H1 (cell line): Measurements from ENCODE around the gene TFF3. TPM values are rescaled to one million over a fixed set of nuclear protein-coding genes. Genes with fewer than 3 reads are reported as not detected.

ENCODE experiments used
- CTCF ChIA-PET: fragments of 300-600 bp; sonication (Branson Sonifier 250); formaldehyde crosslinking; loops from one replicate; lab custom pipeline; 2021; ENCODE audit not compliant: partially characterized antibody; lab: Charles Lee
- POLR2A ChIA-PET: fragments of 300-600 bp; sonication (Branson Sonifier 250); formaldehyde crosslinking; loops from one replicate; lab custom pipeline; 2021; ENCODE audit warnings: inconsistent platforms; ENCODE audit not compliant: partially characterized antibody; lab: Charles Lee
- DNase-seq, 2 experiments: peaks; one replicate each; pipeline versions ENCODE4 v3.0.0 to v3.0.0-alpha.2; 2010 to 2022; ENCODE audit warnings: low spot score in 2 of 2, low read depth in 1 of 2, mixed read lengths in 1 of 2
- FAIRE-seq: peaks from 2 replicates; lab custom pipeline; 2011; peaks lifted over from hg19 to GRCh38; lab: Jason Lieb, UNC
- H2AFZ ChIP-seq: 2 replicates; pipeline ENCODE4 v1.8.1; 2012; ENCODE audit warnings: low read length, inconsistent platforms
- H2AK5ac ChIP-seq: 2 replicates; pipeline ENCODE4 v1.6.1; 2013; ENCODE audit warnings: low read depth, low read length
- H2BK120ac ChIP-seq: replicated peaks from 2 replicates; pipeline ENCODE3; 2013; ENCODE audit warnings: low read depth, low read length, inconsistent platforms
- H2BK12ac ChIP-seq: 2 replicates; pipeline ENCODE4 v1.6.1; 2013; ENCODE audit warnings: low read depth, low read length
- H2BK15ac ChIP-seq: 2 replicates; pipeline ENCODE4 v1.6.1; 2013; ENCODE audit warnings: low read length
- H2BK20ac ChIP-seq: 2 replicates; pipeline ENCODE4 v1.6.1; 2013; ENCODE audit warnings: low read length
- H2BK5ac ChIP-seq: 2 replicates; pipeline ENCODE4 v1.6.1; 2013; ENCODE audit warnings: low read depth, low read length
- H3K14ac ChIP-seq: 2 replicates; pipeline ENCODE4 v1.6.1; 2013; ENCODE audit warnings: inconsistent platforms; ENCODE audit not compliant: insufficient read length
- H3K18ac ChIP-seq: 2 replicates; pipeline ENCODE4 v1.6.1; 2013; ENCODE audit warnings: low read length; ENCODE audit errors: extremely low read depth
- H3K23ac ChIP-seq: 2 replicates; pipeline ENCODE4 v1.6.1; 2013; ENCODE audit warnings: inconsistent platforms; ENCODE audit not compliant: insufficient read length
- H3K23me2 ChIP-seq: 2 replicates; pipeline ENCODE4 v1.6.1; 2013; ENCODE audit warnings: low read depth, low read length
- H3K27ac ChIP-seq: 2 replicates; pipeline ENCODE4 v1.6.1; 2011; ENCODE audit warnings: low read depth, low read length, inconsistent platforms
- H3K27me3 ChIP-seq, 4 experiments: replicated peaks in 1 of 4; 1 replicate in 1 of 4; 2 replicates in 3 of 4; pipeline versions ENCODE4 v1.6.1 to v1.8.1; 2011 to 2013; ENCODE audit warnings: low read length in 3 of 4, mild to moderate bottlenecking in 3 of 4, inconsistent platforms in 2 of 4, mixed read lengths in 2 of 4, moderate library complexity in 1 of 4; ENCODE audit not compliant: control insufficient read depth in 3 of 4, insufficient read depth in 3 of 4; ENCODE audit errors: extremely low read depth in 1 of 4
- H3K36me3 ChIP-seq, 4 experiments: 2 replicates each; pipeline versions ENCODE4 v1.6.1 to v1.8.1; 2011 to 2013; ENCODE audit warnings: mild to moderate bottlenecking in 4 of 4, low read length in 3 of 4, moderate library complexity in 2 of 4, control low read depth in 1 of 4, inconsistent platforms in 1 of 4; ENCODE audit not compliant: insufficient read depth in 4 of 4, control insufficient read depth in 2 of 4
- H3K4ac ChIP-seq: replicated peaks from 2 replicates; pipeline ENCODE3; 2013; ENCODE audit warnings: low read length, low read depth, mixed read lengths, inconsistent platforms; ENCODE audit not compliant: insufficient read length
- H3K4me1 ChIP-seq, 4 experiments: replicated peaks in 1 of 4; 1 replicate in 1 of 4; 2 replicates in 3 of 4; pipeline versions ENCODE4 v1.6.1 to v1.8.1; 2011 to 2013; ENCODE audit warnings: low read length in 3 of 4, inconsistent platforms in 2 of 4, mixed read lengths in 1 of 4; ENCODE audit not compliant: insufficient read depth in 4 of 4, control insufficient read depth in 3 of 4
- H3K4me2 ChIP-seq, 2 experiments: 2 replicates each; pipeline versions ENCODE4 v1.6.1 to v1.8.1; 2011 to 2013; ENCODE audit warnings: low read depth in 2 of 2, low read length in 2 of 2, control low read depth in 1 of 2, inconsistent platforms in 1 of 2, mild to moderate bottlenecking in 1 of 2; ENCODE audit not compliant: insufficient read depth in 1 of 2
- H3K4me3 ChIP-seq, 4 experiments: fragments of 200-600, 300-600 bp in 1 of 4; sonication (generic), shearing (Covaris generic), sonication (Bioruptor Twin) in 1 of 4; 2 replicates each; pipeline versions ENCODE4 v1.5.1 to v1.8.1; 2011 to 2016; ENCODE audit warnings: low read length in 4 of 4, low read depth in 3 of 4, control low read depth in 2 of 4, inconsistent platforms in 2 of 4, mild to moderate bottlenecking in 2 of 4, mixed read lengths in 1 of 4, moderate library complexity in 1 of 4; ENCODE audit not compliant: insufficient read depth in 2 of 4; ENCODE audit errors: extremely low read depth in 1 of 4
- H3K56ac ChIP-seq: replicated peaks from 2 replicates; pipeline ENCODE3; 2013; ENCODE audit warnings: low read depth, mild to moderate bottlenecking, mixed read lengths, low read length, inconsistent platforms; ENCODE audit not compliant: insufficient read length
- H3K79me1 ChIP-seq: 2 replicates; pipeline ENCODE4 v1.6.1; 2013; ENCODE audit warnings: low read depth, low read length, control low read depth
- H3K79me2 ChIP-seq, 2 experiments: 2 replicates each; pipeline versions ENCODE4 v1.6.1 to v1.8.1; 2012 to 2013; ENCODE audit warnings: low read length in 2 of 2, mild to moderate bottlenecking in 2 of 2, inconsistent platforms in 1 of 2; ENCODE audit not compliant: insufficient read depth in 2 of 2, control insufficient read depth in 1 of 2
- H3K9ac ChIP-seq, 4 experiments: replicated peaks in 1 of 4; 1 replicate in 1 of 4; 2 replicates in 3 of 4; pipeline versions ENCODE4 v1.6.1 to v1.8.1; 2011 to 2013; ENCODE audit warnings: low read depth in 3 of 4, low read length in 3 of 4, control low read depth in 2 of 4, mild to moderate bottlenecking in 2 of 4, moderate library complexity in 2 of 4, inconsistent platforms in 1 of 4; ENCODE audit errors: extremely low read depth in 1 of 4
- H3K9me3 ChIP-seq, 2 experiments: 2 replicates each; pipeline versions ENCODE4 v1.6.1 to v1.8.1; 2012 to 2013; ENCODE audit warnings: mild to moderate bottlenecking in 2 of 2, moderate library complexity in 2 of 2, control low read depth in 1 of 2, inconsistent platforms in 1 of 2, low read depth in 1 of 2, low read length in 1 of 2, mixed read lengths in 1 of 2; ENCODE audit not compliant: insufficient read depth in 2 of 2
- H4K20me1 ChIP-seq, 2 experiments: replicated peaks in 1 of 2; 2 replicates each; pipeline versions ENCODE3 to v1.8.1; 2011 to 2013; ENCODE audit warnings: inconsistent platforms in 2 of 2, low read length in 2 of 2, mild to moderate bottlenecking in 1 of 2; ENCODE audit not compliant: insufficient read depth in 2 of 2, control insufficient read depth in 1 of 2
- H4K5ac ChIP-seq: 2 replicates; pipeline ENCODE4 v1.6.1; 2013; ENCODE audit warnings: low read length, low read depth, mixed read lengths, inconsistent platforms; ENCODE audit not compliant: insufficient read length
- H4K8ac ChIP-seq: 2 replicates; pipeline ENCODE4 v1.8.0; 2013; ENCODE audit warnings: mild to moderate bottlenecking, moderate library complexity, low read length, inconsistent platforms; ENCODE audit not compliant: insufficient read depth; ENCODE audit errors: extremely low read depth
- H4K91ac ChIP-seq: replicated peaks from 2 replicates; pipeline ENCODE3; 2013; ENCODE audit warnings: low read length, mixed read lengths, inconsistent platforms; ENCODE audit not compliant: insufficient read length
- HDAC2 ChIP-seq, 2 experiments: fragments of 300-600 bp in 1 of 2; sonication (generic) in 1 of 2; IDR thresholded peaks; 2 replicates each; pipeline ENCODE4 v1.6.1; 2011 to 2012; ENCODE audit warnings: low read depth in 2 of 2, low read length in 2 of 2, mild to moderate bottlenecking in 2 of 2, moderate library complexity in 2 of 2, borderline replicate concordance in 1 of 2, inconsistent platforms in 1 of 2
- JUN ChIP-seq: IDR thresholded peaks from 2 replicates; pipeline ENCODE4 v1.6.1; 2011; ENCODE audit warnings: low read depth, mild to moderate bottlenecking, improper control_type of control experiment, low read length
- MAFK ChIP-seq: IDR thresholded peaks from 2 replicates; pipeline ENCODE4 v1.6.1; 2012; ENCODE audit warnings: low read depth, mild to moderate bottlenecking, improper control_type of control experiment, low read length
- NANOG ChIP-seq: IDR thresholded peaks from 2 replicates; pipeline ENCODE4 v1.6.1; 2011; ENCODE audit warnings: low read length, low read depth, mild to moderate bottlenecking, inconsistent platforms; ENCODE audit not compliant: insufficient read depth, poor library complexity, severe bottlenecking
- RBBP5 ChIP-seq: IDR thresholded peaks from 2 replicates; pipeline ENCODE4 v1.7.1; 2012; ENCODE audit warnings: low read depth, mild to moderate bottlenecking, inconsistent platforms, low read length, moderate library complexity, borderline replicate concordance
- RNF2 ChIP-seq: fragments of 200-900, 300-1000 bp; sonication (generic); IDR thresholded peaks from 2 replicates; pipeline ENCODE4 v1.7.1; 2016; ENCODE audit warnings: borderline replicate concordance, low read depth, mild to moderate bottlenecking, antibody characterized with exemption, low read length; ENCODE audit not compliant: poor library complexity, severe bottlenecking; ENCODE audit errors: missing control alignments
- SP2 ChIP-seq: IDR thresholded peaks from 2 replicates; pipeline ENCODE4 v1.6.1; 2012; ENCODE audit warnings: mild to moderate bottlenecking, low read length, inconsistent platforms
- SUZ12 ChIP-seq: fragments of 200-600 bp; sonication (generic); IDR thresholded peaks from 2 replicates; pipeline ENCODE4 v1.6.1; 2012; ENCODE audit warnings: mild to moderate bottlenecking, inconsistent platforms, low read length, moderate library complexity, mixed read lengths
- TCF12 ChIP-seq: IDR thresholded peaks from 2 replicates; pipeline ENCODE4 v1.6.1; 2011; ENCODE audit warnings: low read depth, mild to moderate bottlenecking, low read length
- YY1 ChIP-seq: IDR thresholded peaks from 2 replicates; pipeline ENCODE4 v1.6.1; 2011; ENCODE audit warnings: low read depth, mild to moderate bottlenecking, low read length
- WGBS, 2 experiments: shearing (Covaris generic) in 1 of 2; methylation state at CpG; one replicate each; pipeline versions ENCODE4 v1.1.6 to v1.1.7; 2013 to 2015; ENCODE audit warnings: low lambda C conversion rate in 2 of 2, mixed read lengths in 2 of 2, inconsistent platforms in 1 of 2, low coverage in 1 of 2, missing lambda C conversion rate in 1 of 2; ENCODE audit not compliant: insufficient replicate concordance in 2 of 2, insufficient coverage in 1 of 2, insufficient read length in 1 of 2; ENCODE audit errors: extremely low coverage in 1 of 2, missing lambda C conversion rate in 1 of 2; 5-methylcytosine and 5-hydroxymethylcytosine counted together
- polyA plus RNA-seq, 7 experiments: library from polyadenylated mRNA; depleted of rRNA in 3 of 7; stranded (reverse) in 5 of 7; unstranded in 2 of 7; fragments of >200 nt in 5 of 7; fragments of 200-250 nt in 2 of 7; gene quantifications; 1 replicate in 5 of 7; 2 replicates in 1 of 7; 4 replicates in 1 of 7; pipeline versions ENCODE4 v1.2.1 to v1.2.3, GENCODE V29; 2011 to 2013; ENCODE audit warnings: missing spikeins in 2 of 7, mixed read lengths in 2 of 7
- total RNA-seq: library from RNA; stranded (reverse); fragmentation: NEBNext Ultra II Directional; extraction: Animal tissue kit (Norgen Biotek cat#: 25700); gene quantifications from 2 replicates; pipeline ENCODE4 v1.2.1, GENCODE V29; 2021

TFF3 gene
- total and polyA plus RNA-seq, 2 of the 8 experiments (the other 6 are each of a cell fraction or from before 2014, with no cell fraction given), result 1.7 to 6.7 TPM

DNA sequence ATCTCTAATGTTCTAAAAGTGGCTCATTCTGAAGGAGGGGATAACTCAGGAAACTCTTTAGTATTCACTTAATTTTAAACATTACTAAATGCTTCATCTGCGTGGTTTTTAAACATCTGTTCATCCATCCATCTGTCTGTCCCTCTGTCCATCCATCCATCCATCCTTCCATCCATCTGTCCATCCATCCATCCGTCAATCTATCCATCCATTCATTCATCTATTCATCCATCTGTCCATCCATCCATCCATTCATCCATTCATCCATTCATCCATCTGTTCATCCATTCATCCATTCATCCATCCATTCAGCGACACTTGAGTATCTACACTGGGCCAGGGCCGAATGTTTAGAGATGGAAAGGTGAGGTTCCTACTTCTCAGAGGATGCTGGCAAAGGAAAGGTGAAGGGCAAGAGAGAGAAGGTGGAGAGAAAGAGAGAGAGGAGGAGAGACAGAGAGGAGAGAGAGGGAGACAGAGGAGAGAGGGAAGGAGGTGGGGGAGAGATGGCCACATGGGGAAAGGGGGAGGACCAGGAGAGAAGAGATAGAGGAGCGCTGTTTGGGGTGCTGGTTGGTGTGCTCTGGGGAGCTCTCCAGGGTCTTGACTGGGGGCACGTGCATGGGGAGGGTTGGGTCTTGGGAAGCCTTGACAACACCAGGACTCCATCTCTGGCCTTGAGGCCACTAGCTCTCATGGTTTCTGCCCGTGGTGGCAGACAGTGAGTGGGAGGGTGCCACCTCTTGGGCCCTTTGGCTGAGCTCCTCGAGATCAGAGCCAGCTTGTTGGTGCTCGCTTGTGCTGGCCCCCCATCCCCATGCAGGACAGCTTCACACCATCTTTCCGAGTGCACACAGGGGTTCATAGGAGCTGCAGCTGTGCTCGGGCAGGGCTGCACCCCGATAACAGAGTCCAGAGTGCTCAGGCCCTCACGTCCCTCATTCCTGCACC is 50.7 kb downstream of the TFF3 start:
- Histone ChIP-seq H2AFZ (no peak overlapping the region), H4K20me1 (no peaks in the 10 kb centered on the region), H3K36me3 (no peaks in the 10 kb centered on the region), H3K4ac (no peak overlapping the region), H2BK120ac (no peak overlapping the region), H2AK5ac (no peak overlapping the region), H3K4me3 (no peak overlapping the region), H2BK12ac (no peak overlapping the region), H2BK5ac (no peak overlapping the region), H3K4me1 (peaks cover 0 to 4% (median 3%) of the 10 kb centered on the region in 4 experiments; a peak in 3 of 7 replicates), H3K79me1 (no peaks in the 10 kb centered on the region), H3K23me2 (peaks cover 4% of the 10 kb centered on the region; the same call in 1 of the 2 replicates), H2BK20ac (no peak overlapping the region), H3K27ac (no peak overlapping the region), H4K8ac (no peak overlapping the region), H3K4me2 (no peak overlapping the region), H3K79me2 (no peaks in the 10 kb centered on the region), H3K56ac (no peak overlapping the region), H3K23ac (no peak overlapping the region), H2BK15ac (0 out of 2 replicates have a peak overlapping the region, but pooled peaks have one; percentile 29), H4K5ac (no peak overlapping the region), H3K9ac (no peak overlapping the region), H3K14ac (no peak overlapping the region), H3K18ac (no peak overlapping the region), H3K9me3 (no peaks in the 10 kb centered on the region), H3K27me3 (no peaks in the 10 kb centered on the region), H4K91ac (no peak overlapping the region)
- ChIA-PET POLR2A (interaction anchor here (2.0 kb wide), 1 partner anchor 10 kb away, joined by 4 read pairs; no protein-coding TSS in a partner anchor), CTCF (interaction anchor here (0.8 to 3.2 kb wide), 8 partner anchors 12 to 119 kb away, joined by 3 to 10 read pairs (median 3); no protein-coding TSS in a partner anchor)
- FAIRE-seq, result no peak
- no peak for DNase-seq
- 84% methylated on average over 13 of the region's 13 CpGs; no CpG with 5 or more reads in 1 of the 2 experiments for WGBS, 2 experiments
- TF ChIP-seq SUZ12 (no peak), JUN (no peak), RBBP5 (no peak), TCF12 (no peak), YY1 (no peak), RNF2 (no peak), NANOG (no peak), MAFK (no peak), SP2 (no peak), HDAC2 (IDR thresholded peaks at IDR 0.05; ENCODE audit: borderline replicate concordance in 1 of 2, low read depth in 2 of 2, low read length in 2 of 2) (no peak)
